H1 (cell line): ENCODE measurements around the gene RRP12. TPM values are rescaled to one million over a fixed set of nuclear protein-coding genes. Genes with fewer than 3 reads are reported as not detected.

Experiments
- polyA plus RNA-seq, 7 experiments: library from polyadenylated mRNA; depleted of rRNA in 3 of 7; stranded (reverse) in 5 of 7; unstranded in 2 of 7; fragments of >200 nt in 5 of 7; fragments of 200-250 nt in 2 of 7; gene quantifications; 1 replicate in 5 of 7; 2 replicates in 1 of 7; 4 replicates in 1 of 7; pipeline versions ENCODE4 v1.2.1 to v1.2.3, GENCODE V29; 2011 to 2013; ENCODE audit warnings: missing spikeins in 2 of 7, mixed read lengths in 2 of 7
- small RNA-seq: library from polyadenylated mRNA; stranded (forward); fragments of <200 nt; extraction: miRNeasy Mini kit (QIAGEN cat#:217004); gene quantifications from one replicate; pipeline ENCODE3, GENCODE V24; 2013; ENCODE audit not compliant: insufficient read depth
- total RNA-seq: library from RNA; stranded (reverse); fragmentation: NEBNext Ultra II Directional; extraction: Animal tissue kit (Norgen Biotek cat#: 25700); gene quantifications from 2 replicates; pipeline ENCODE4 v1.2.1, GENCODE V29; 2021

Gene RRP12
- total and polyA plus RNA-seq, 2 of the 8 experiments (the other 6 are each of a cell fraction or from before 2014, with no cell fraction given) = 21.0 to 65.8 TPM

Small RNAs within 50 kb of the gene (small RNA-seq; reads per million reads assigned to genes)
- gene RF00019 = not detected

Other genes starting within 250 kb of the RRP12 start
- 0.88 and 1.2 TPM in 2 replicates for gene SLIT1, start 215.4 kb downstream of the RRP12 start, total RNA-seq
- gene SLIT1, start 215.4 kb downstream of the RRP12 start, polyA plus RNA-seq (2011; rRNA removed) = 0.70 and 1.1 TPM in 2 replicates
- 32.1 and 33.4 TPM in 2 replicates for gene ARHGAP19, start 108.7 kb downstream of the RRP12 start, total RNA-seq
- gene ARHGAP19, start 108.7 kb downstream of the RRP12 start, polyA plus RNA-seq (2011; rRNA removed) = 9.5 and 13.3 TPM in 2 replicates
- 4.8 and 5.2 TPM in 2 replicates for gene FRAT1, start 82.1 kb downstream of the RRP12 start, total RNA-seq
- gene FRAT1, start 82.1 kb downstream of the RRP12 start, polyA plus RNA-seq (2011; rRNA removed) = 1.9 and 3.4 TPM in 2 replicates
- gene FRAT2, start 66.6 kb downstream of the RRP12 start, total RNA-seq = 83.0 and 87.7 TPM in 2 replicates
- 47.4 and 58.4 TPM in 2 replicates for gene FRAT2, start 66.6 kb downstream of the RRP12 start, polyA plus RNA-seq (2011; rRNA removed)
- 799 and 819 TPM in 2 replicates for gene PGAM1, start 24.9 kb upstream of the RRP12 start, total RNA-seq
- gene PGAM1, start 24.9 kb upstream of the RRP12 start, polyA plus RNA-seq (2011; rRNA removed) = 791 and 833 TPM in 2 replicates
- 52.1 and 53.6 TPM in 2 replicates for gene EXOSC1, start 44.7 kb upstream of the RRP12 start, total RNA-seq
- gene EXOSC1, start 44.7 kb upstream of the RRP12 start, polyA plus RNA-seq (2011; rRNA removed) = 58.6 and 68.1 TPM in 2 replicates
- 45.9 and 50.4 TPM in 2 replicates for gene ZDHHC16, start 44.8 kb upstream of the RRP12 start, total RNA-seq
- gene ZDHHC16, start 44.8 kb upstream of the RRP12 start, polyA plus RNA-seq (2011; rRNA removed) = 108 and 127 TPM in 2 replicates
- 128 and 130 TPM in 2 replicates for gene MMS19, start 97.1 kb upstream of the RRP12 start, total RNA-seq
- gene MMS19, start 97.1 kb upstream of the RRP12 start, polyA plus RNA-seq (2011; rRNA removed) = 221 and 228 TPM in 2 replicates
- 22.3 and 23.1 TPM in 2 replicates for gene UBTD1, start 97.6 kb upstream of the RRP12 start, total RNA-seq
- gene UBTD1, start 97.6 kb upstream of the RRP12 start, polyA plus RNA-seq (2011; rRNA removed) = 36.2 and 48.8 TPM in 2 replicates
- gene ANKRD2, start 171.4 kb upstream of the RRP12 start, total RNA-seq = not detected in 2 replicates
- gene ANKRD2, start 171.4 kb upstream of the RRP12 start, polyA plus RNA-seq (2011; rRNA removed) = not detected in 2 replicates
- gene HOGA1, start 183.0 kb upstream of the RRP12 start, total RNA-seq = 0.28 and 0.29 TPM in 2 replicates
- 0.57 and 1.00 TPM in 2 replicates for gene HOGA1, start 183.0 kb upstream of the RRP12 start, polyA plus RNA-seq (2011; rRNA removed)
- gene C10orf62, start 188.4 kb upstream of the RRP12 start, total RNA-seq = not detected in 2 replicates
- gene C10orf62, start 188.4 kb upstream of the RRP12 start, polyA plus RNA-seq (2011; rRNA removed) = 0.05 TPM in 1 of 2 replicates, not detected in the other
- gene MORN4, start 232.2 kb upstream of the RRP12 start, total RNA-seq = 10.6 and 13.6 TPM in 2 replicates
- gene MORN4, start 232.2 kb upstream of the RRP12 start, polyA plus RNA-seq (2011; rRNA removed) = 20.2 and 22.0 TPM in 2 replicates
- 21.9 and 22.9 TPM in 2 replicates for gene PI4K2A, start 239.3 kb upstream of the RRP12 start, total RNA-seq
- 20.7 and 21.9 TPM in 2 replicates for gene PI4K2A, start 239.3 kb upstream of the RRP12 start, polyA plus RNA-seq (2011; rRNA removed)